ENCODE results near the gene RBM3.

DNA sequence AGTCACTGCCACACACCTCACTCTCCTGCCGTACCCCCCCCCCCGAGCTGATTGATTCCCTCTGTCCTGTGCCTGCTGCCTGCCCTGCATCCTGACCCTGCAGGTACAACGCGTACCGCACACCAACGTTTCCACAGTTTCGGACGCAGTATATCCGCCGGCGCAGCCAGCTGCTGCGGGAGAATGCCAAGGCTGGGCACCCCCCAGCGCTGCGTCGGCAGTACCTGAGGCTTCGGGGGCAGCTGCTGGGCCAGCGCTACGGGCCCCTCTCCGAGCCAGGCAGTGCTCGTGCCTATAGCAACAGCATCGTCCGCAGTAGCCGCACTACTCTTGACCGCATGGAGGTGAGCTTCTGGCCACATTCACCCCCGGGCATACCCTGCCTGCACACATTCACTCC, 24.3 kb downstream of the RBM3 start:
- TF ChIP-seq, protein P1, sequence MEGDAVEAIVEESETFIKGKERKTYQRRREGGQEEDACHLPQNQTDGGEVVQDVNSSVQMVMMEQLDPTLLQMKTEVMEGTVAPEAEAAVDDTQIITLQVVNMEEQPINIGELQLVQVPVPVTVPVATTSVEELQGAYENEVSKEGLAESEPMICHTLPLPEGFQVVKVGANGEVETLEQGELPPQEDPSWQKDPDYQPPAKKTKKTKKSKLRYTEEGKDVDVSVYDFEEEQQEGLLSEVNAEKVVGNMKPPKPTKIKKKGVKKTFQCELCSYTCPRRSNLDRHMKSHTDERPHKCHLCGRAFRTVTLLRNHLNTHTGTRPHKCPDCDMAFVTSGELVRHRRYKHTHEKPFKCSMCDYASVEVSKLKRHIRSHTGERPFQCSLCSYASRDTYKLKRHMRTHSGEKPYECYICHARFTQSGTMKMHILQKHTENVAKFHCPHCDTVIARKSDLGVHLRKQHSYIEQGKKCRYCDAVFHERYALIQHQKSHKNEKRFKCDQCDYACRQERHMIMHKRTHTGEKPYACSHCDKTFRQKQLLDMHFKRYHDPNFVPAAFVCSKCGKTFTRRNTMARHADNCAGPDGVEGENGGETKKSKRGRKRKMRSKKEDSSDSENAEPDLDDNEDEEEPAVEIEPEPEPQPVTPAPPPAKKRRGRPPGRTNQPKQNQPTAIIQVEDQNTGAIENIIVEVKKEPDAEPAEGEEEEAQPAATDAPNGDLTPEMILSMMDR (IDR thresholded peaks at IDR 0.05): no peak
- no peak for TF ChIP-seq POLR2A (IDR thresholded peaks at IDR 0.05)

Data from heart left ventricle (tissue), 13 donors.